Heart left ventricle (tissue), 13 donors: ENCODE data around the gene GRPEL2.

Source experiments
- POLR2A ChIP-seq, 2 donors: fragments of 450-650 bp; IDR thresholded peaks; one replicate each; pipeline ENCODE4 v1.6.1; 2017; ENCODE audit warnings: antibody characterized with exemption in 2 of 2, mild to moderate bottlenecking in 2 of 2, moderate library complexity in 2 of 2
- TF ChIP-seq, protein P1 (sequence below), 12 donors: fragments of 200-600 bp; sonication (generic) in 4 of 12; IDR thresholded peaks; one replicate each; pipeline versions ENCODE4 v1.5.0 to v1.8.0; 2018 to 2022; ENCODE audit warnings: antibody characterized with exemption in 12 of 12, mild to moderate bottlenecking in 5 of 12
- donor health status: ischemic (EF 13 %, LVEDD 7.1; RV severe dilation, severe dysfunction).
- donor health status: DM: no; HTN: yes; CAD: no.
- donor health status: DM: no; HTN: no; CAD: no.
- donor health status: ischemic (EF 25% LVEDD 6.9; RV normal size, moderate dysfunction).
- donor health status: ischemic (EF 25% LVEDD 5.7; RV mildly dilated, moderate dysfunction).
- donor health status: ischemic (EF 35%, LVEDD 5.7; RV mildly dilated, moderate dysfunction).
- donor health status: nonischemic (EF 11% LVEDD 7.7; RV severe dilation, severe dysfunction).
- donor health status: DM: yes; HTN: yes; CAD: no.
- donor health status: PGD.
- donor health status: ischemic (EF 29% LVEDD 5.4; RV normal size, mild dysfunction).
- donor health status: nonischemic (EF 23%, LVEDD 6.1; RV moderate dilation, normal function).

DNA sequence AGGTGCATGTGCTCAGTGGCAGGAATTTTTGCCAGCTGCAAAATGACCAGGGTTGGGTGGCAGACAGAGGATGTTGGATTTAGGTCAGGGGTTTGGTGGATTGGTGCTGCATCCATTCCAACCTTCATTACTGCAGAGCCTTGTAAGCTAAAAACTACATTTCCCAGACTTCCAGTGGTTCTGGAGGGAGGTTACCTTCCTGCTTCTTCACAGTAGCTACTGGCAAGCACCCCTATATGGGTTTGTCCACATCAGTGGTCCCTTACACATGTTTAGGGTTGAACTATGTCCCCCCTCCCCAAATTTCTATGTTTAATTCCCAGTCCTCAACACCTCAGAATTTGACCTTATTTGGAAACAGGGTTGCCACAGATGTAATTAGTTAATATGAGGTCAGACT, 54.5 kb downstream of the GRPEL2 start:
- TF ChIP-seq, protein P1, sequence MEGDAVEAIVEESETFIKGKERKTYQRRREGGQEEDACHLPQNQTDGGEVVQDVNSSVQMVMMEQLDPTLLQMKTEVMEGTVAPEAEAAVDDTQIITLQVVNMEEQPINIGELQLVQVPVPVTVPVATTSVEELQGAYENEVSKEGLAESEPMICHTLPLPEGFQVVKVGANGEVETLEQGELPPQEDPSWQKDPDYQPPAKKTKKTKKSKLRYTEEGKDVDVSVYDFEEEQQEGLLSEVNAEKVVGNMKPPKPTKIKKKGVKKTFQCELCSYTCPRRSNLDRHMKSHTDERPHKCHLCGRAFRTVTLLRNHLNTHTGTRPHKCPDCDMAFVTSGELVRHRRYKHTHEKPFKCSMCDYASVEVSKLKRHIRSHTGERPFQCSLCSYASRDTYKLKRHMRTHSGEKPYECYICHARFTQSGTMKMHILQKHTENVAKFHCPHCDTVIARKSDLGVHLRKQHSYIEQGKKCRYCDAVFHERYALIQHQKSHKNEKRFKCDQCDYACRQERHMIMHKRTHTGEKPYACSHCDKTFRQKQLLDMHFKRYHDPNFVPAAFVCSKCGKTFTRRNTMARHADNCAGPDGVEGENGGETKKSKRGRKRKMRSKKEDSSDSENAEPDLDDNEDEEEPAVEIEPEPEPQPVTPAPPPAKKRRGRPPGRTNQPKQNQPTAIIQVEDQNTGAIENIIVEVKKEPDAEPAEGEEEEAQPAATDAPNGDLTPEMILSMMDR (IDR thresholded peaks at IDR 0.05) = no peak
- TF ChIP-seq POLR2A (IDR thresholded peaks at IDR 0.05) = no peak
